Psoas muscle (tissue), 8 donors: ENCODE data around the gene RALGAPA2. TPM values are rescaled to one million over a fixed set of nuclear protein-coding genes. Genes with fewer than 3 reads are reported as not detected.

ENCODE experiments used
- ATAC-seq, 4 donors: fragments of 200-7000 bp; cut with Tn5 transposase; one replicate each; pipeline ENCODE4 v1.9.1; 2020; ENCODE audit warnings: moderate library complexity in 3 of 4, mild to moderate bottlenecking in 2 of 4
- DNase-seq, 2 donors: peaks; one replicate each; pipeline ENCODE4 v3.0.0-alpha.2; 2020
- H3K27ac ChIP-seq: fragments of 200-600 bp; one replicate; pipeline ENCODE4 v1.8.0; 2022
- H3K27me3 ChIP-seq, 3 donors: fragments of 200-600 bp in 1 of 3; one replicate each; pipeline versions ENCODE4 v1.6.1 to v1.8.0; 2013 to 2022; ENCODE audit warnings: low read length in 2 of 3, mild to moderate bottlenecking in 2 of 3, moderate library complexity in 1 of 3; ENCODE audit not compliant: insufficient read depth in 3 of 3
- H3K36me3 ChIP-seq, 2 donors: fragments of 200-600 bp in 1 of 2; one replicate each; pipeline versions ENCODE4 v1.6.1 to v1.8.0; 2013 to 2022; ENCODE audit warnings: low read depth in 1 of 2, mild to moderate bottlenecking in 1 of 2, moderate library complexity in 1 of 2; ENCODE audit not compliant: insufficient read depth in 1 of 2
- H3K4me1 ChIP-seq: fragments of 200-600 bp; one replicate; pipeline ENCODE4 v1.8.0; 2022
- H3K4me3 ChIP-seq: fragments of 200-600 bp; one replicate; pipeline ENCODE4 v1.8.0; 2022; ENCODE audit warnings: mild to moderate bottlenecking
- H3K9me3 ChIP-seq: fragments of 200-600 bp; one replicate; pipeline ENCODE4 v1.8.0; 2022
- WGBS, 3 donors: extraction: QIAGEN DNeasy Blood & Tissue Kit; methylation state at CpG; one replicate each; pipeline versions ENCODE4 v1.1.6 to v1.1.7; 2013; 5-methylcytosine and 5-hydroxymethylcytosine counted together
- intact Hi-C, 2 donors: fragments of 100-400 bp; cut with DNase I; formaldehyde crosslinking; loops; one replicate each; pipeline versions ENCODE4 v1.11.0 to v1.14.2; 2022
- polyA plus RNA-seq, 3 donors: library from polyadenylated mRNA; stranded (reverse); fragments of 200-250 nt; gene quantifications; one replicate each; pipeline ENCODE4 v1.2.3, GENCODE V29; 2013
- total RNA-seq, 4 donors: library from RNA; stranded (reverse); fragmentation: NEBNext Ultra II Directional in 2 of 4; extraction: Animal tissue kit (Norgen Biotek cat#: 25700) in 2 of 4; gene quantifications; one replicate each; pipeline versions ENCODE4 v1.2.1 to v1.2.4, GENCODE V29; 2021 to 2023
- TF ChIP-seq, protein P1 (sequence below): fragments of 200-600 bp; IDR thresholded peaks from one replicate; pipeline ENCODE4 v1.8.0; 2022; ENCODE audit warnings: antibody characterized with exemption
- donor health status: healthy with polysubstance abuse.
- donor health status: DM: no; HTN: no; CAD: no; lungs with moderate emphysema.
- donor health status: Bipolar disorder and iron deficiency.
- donor health status: healthy.
- donor health status: DM: yes; HTN: yes; CAD: no.
- donor health status: DM: no; HTN: no; CAD: no.
- donor health status: DM: no; HTN: no; CAD: no.
- donor health status: DM: yes; HTN: yes; CAD: no.

Gene RALGAPA2
- total and polyA plus RNA-seq, 7 donors, result 12.2 to 75.5 (median 51.1) TPM

DNA sequence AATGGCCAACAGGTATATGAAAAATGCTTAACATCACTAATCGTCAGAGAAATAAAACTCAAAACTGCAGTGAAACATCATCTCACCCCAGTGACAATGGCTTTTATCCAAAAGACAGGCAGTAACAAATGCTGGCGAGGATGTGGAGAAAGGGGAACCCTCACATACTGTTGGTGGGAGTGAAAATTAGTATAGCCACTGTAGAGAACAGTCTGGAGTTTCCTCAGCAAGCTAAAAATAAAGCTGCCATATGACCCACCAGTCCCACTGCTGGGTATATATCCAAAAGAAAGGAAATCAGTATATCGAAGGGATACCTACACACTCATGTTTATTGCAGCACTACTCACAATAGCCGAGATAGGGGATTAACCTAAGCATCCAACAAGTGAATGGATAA, 368.0 kb downstream of the RALGAPA2 start:
- H3K27ac ChIP-seq, result no peak overlapping the region
- no peaks in the 10 kb centered on the region for H3K27me3 ChIP-seq
- TF ChIP-seq, protein P1, sequence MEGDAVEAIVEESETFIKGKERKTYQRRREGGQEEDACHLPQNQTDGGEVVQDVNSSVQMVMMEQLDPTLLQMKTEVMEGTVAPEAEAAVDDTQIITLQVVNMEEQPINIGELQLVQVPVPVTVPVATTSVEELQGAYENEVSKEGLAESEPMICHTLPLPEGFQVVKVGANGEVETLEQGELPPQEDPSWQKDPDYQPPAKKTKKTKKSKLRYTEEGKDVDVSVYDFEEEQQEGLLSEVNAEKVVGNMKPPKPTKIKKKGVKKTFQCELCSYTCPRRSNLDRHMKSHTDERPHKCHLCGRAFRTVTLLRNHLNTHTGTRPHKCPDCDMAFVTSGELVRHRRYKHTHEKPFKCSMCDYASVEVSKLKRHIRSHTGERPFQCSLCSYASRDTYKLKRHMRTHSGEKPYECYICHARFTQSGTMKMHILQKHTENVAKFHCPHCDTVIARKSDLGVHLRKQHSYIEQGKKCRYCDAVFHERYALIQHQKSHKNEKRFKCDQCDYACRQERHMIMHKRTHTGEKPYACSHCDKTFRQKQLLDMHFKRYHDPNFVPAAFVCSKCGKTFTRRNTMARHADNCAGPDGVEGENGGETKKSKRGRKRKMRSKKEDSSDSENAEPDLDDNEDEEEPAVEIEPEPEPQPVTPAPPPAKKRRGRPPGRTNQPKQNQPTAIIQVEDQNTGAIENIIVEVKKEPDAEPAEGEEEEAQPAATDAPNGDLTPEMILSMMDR, result no peak
- DNase-seq (no peak), ATAC-seq (no peak)
- 75 to 89% (median 81%) methylated on average over 4 of the region's 4 CpGs for WGBS, 3 donors
- intact Hi-C loops, result no loop called here
- no peaks in the 10 kb centered on the region for H3K4me1 ChIP-seq
- no peak overlapping the region for H3K4me3 ChIP-seq
- H3K36me3 ChIP-seq, result no peaks in the 10 kb centered on the region
- H3K9me3 ChIP-seq, result peaks cover 4% of the 10 kb centered on the region

- no peaks in the 10 kb centered on the region for H3K36me3 ChIP-seq
- whole genome bisulfite sequencing, 3 donors, result 69 to 78% (median 73%) methylated on average over 7 of the region's 7 CpGs
- H3K4me3 ChIP-seq, result no peak overlapping the region
- DNase-seq (no peak), ATAC-seq (no peak)
- peaks cover 4% of the 10 kb centered on the region for H3K9me3 ChIP-seq
- H3K27me3 ChIP-seq, result no peaks in the 10 kb centered on the region
- no peaks in the 10 kb centered on the region for H3K4me1 ChIP-seq
- intact Hi-C loops, result no loop called here
- no peak overlapping the region for H3K27ac ChIP-seq
- TF ChIP-seq, protein P1, result no peak
Observed at GRCh38 chr20:20343932-20344331, 368.5 kb downstream of the RALGAPA2 start.
